Measurements from ENCODE around the gene KRTAP20-1.

Gene KRTAP20-1
- total RNA-seq: 0 reads per million in 2 experiments

GRCh38 chr21:30616125-30616524 lies at the start of gene KRTAP20-1:
Gene KRTAP20-1, plus strand, starts transcription at chr21:30616425. Its CDS starts 30 bp downstream, at chr21:30616455.
- DNase-seq (ENCODE audit: low read depth): no peak

DNA sequence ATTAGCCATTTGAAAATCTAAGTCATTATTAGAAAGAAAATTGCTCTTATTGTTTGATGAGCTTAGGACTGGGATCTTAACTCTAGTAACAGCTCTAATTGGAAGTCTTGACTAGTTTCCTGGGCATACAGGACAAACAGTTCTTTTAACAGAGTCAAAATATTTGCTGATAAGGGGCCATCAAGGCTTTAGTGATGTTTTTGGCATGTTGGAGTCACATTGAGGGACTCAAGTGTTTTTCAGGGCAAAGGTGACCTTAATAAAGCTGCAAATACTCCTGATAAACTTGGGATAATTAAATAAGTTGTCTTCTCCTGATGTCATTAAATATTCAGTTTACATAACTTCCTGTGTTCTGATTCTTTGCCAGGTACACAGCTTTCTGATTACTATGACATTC lies 48.6 kb upstream of the KRTAP20-1 start:
- no peak for DNase-seq (ENCODE audit: low read depth)

- DNase-seq (ENCODE audit: low read depth): no peak
Measured at GRCh38 chr21:30577766-30578165, 38.5 kb upstream of the KRTAP20-1 start.

DNA sequence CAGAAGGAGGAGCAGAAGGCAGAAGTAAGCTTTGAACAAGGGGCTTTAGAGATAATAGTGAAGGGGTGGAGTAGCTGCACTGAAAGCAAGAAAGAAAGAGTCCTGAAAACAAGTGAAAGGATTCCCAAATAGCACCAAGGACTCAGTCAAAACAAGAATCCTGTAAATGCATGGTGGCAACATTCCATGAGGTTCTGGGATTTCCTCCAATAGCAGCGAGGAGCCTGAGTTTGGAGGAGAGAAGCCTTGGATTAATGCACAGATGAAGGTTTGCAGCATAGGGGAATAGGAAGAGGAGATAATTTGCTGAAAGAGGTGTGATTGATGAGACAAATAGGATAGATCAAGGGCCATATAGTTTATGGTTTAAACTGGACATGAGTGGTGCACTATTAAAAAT lies 36.9 kb upstream of the KRTAP20-1 start:
- DNase-seq (ENCODE audit: low read depth): no peak

- no peak for DNase-seq (ENCODE audit: low read depth)
Measured at GRCh38 chr21:30580132-30580531, 36.1 kb upstream of the KRTAP20-1 start.

GRCh38 chr21:30582870-30583269 lies 33.4 kb upstream of the KRTAP20-1 start:
- DNase-seq (ENCODE audit: low read depth): no peak

DNA sequence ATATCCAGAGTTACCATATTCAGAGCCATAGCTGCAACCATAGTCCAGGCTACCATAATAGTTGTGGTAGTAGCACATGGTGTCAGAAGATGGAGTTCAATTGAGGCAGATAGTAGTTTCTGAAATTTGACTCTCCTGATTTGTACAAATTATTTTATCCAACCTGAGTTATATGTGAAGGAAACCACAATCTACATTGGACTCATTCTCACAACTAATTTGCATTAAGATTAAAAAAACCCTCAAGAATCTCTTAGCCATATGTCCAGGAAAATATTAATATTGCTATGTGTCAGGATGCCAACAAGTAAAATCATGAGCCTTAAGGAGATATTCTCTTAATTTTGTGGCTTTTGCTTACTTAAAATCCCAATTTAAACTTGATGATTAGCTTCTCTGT lies 25.9 kb upstream of the KRTAP20-1 start, which contains the start of gene KRTAP22-2:
KRTAP22-2 (minus strand) TSS at position 101 of the 400 bp plus-strand sequence.
- DNase-seq (ENCODE audit: low read depth): no peak

GRCh38 chr21:30592140-30592539 lies 24.1 kb upstream of the KRTAP20-1 start, which contains the start of gene KRTAP6-3:
Gene KRTAP6-3, plus strand, starts transcription at chr21:30592440. Its CDS starts 6 bp downstream, at chr21:30592446.
- no peak for DNase-seq (ENCODE audit: low read depth)

GRCh38 chr21:30598802-30599201 lies 17.4 kb upstream of the KRTAP20-1 start, which contains the start of gene KRTAP6-2:
Gene KRTAP6-2, minus strand, starts transcription at chr21:30598902. Its CDS starts 28 bp downstream, at chr21:30598874.
- no peak for DNase-seq (ENCODE audit: low read depth)

DNA sequence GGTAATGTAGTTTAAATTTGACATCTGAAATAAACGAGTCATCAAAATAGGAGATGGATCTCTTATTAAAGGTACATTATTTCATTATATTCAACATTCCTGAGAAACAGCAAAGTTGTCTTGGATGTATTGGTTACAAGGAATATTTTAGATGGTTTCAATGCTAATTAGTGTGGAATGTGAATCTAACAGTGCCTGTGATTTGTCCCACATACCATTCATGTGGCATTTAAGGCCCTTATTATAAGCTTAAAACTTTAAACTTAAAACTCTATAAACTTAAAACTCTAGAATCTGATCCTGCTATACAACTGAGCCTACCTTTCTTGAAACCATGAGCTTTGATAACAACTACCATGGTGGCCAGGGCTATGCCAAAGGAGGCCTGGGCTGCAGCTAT lies 15.4 kb upstream of the KRTAP20-1 start, which contains the start of gene KRTAP22-1:
KRTAP22-1 (plus strand) TSS at position 301 of the 400 bp plus-strand sequence.
- no peak for DNase-seq (ENCODE audit: low read depth)

DNA sequence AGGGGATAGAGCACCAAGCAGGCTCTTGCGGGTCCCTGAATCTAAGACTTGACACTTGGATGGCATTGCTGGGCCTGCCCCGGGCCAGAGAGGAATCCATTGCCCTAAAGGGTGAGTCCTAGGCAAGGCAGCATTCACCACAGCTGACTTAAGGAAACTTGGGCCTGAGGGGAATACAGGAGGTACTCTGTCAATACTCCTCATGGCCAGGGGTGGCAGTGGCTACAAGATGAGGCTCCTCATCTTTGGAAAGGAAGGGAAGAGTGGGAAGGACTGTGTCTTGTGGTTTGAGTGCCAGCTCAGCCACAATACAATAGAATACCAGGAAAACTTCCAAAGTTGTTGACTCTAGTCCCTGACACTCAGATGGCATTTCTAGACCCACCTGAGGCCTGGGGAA lies 10.3 kb upstream of the KRTAP20-1 start:
- no peak for DNase-seq (ENCODE audit: low read depth)

GRCh38 chr21:30612132-30612531 lies 4.1 kb upstream of the KRTAP20-1 start:
- no peak for DNase-seq (ENCODE audit: low read depth)

DNA sequence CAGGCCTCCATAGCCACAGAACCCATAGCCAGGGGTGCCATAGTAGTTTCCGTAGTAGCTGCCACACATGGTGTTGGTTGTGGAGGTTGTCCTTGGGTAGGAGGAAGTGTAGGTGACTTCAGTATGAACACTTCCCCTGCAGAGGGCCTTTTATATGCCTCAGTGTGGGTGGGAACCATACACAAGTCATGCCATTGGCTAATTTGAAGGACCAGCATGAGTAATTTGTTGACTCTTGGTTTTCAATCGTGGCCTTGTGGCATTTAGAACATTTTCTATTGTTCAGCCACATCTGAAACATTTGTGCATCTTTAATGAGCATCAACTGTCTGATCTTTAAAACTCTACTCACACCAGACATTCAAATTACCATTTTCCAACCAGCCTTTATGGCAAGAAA lies 2.4 kb upstream of the KRTAP20-1 start, which contains the start of gene KRTAP6-1:
KRTAP6-1 (minus strand) TSS at position 95 of the 400 bp plus-strand sequence; CDS start at position 69, 26 bp downstream.
- no peak for DNase-seq (ENCODE audit: low read depth)

DNA sequence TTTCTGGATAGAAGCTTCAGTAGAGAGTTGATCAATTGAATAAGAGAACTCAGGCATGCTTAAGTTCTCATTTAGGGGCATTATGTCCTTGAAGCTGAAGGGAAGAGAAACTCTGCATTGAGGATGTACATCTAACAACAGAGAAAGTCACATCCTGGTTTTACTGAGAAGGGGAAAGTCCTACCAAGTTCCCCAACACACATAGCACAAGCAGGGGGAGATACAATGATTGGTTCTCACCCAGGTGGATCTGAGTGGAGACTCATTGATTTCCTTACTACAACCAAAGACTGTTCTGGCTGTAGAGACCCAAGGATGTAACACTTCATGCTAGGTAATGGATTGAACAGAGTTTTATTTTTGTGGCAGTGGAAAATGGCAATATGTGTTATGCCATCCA lies 1.0 kb upstream of the KRTAP20-1 start:
- no peak for DNase-seq (ENCODE audit: low read depth)

DNA sequence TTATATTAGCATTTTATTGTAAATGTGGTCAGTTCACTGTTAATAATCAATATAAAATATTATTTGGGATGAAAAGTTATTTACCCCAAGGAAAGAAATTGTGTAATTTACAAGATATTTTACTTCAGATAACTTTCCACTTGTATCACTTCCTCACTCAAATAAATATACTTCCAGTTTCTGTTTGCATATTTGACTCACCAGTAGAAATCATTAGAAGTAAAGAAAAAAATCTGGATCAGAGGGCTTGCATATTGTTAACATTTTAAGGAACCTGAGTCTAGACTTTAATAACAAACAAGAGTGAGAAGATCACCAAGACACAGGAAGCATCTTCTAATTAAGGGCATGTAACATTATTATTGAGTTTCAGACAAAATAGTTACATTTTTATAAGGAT lies 3.9 kb downstream of the KRTAP20-1 start:
- DNase-seq (ENCODE audit: low read depth): no peak

GRCh38 chr21:30620522-30620921 lies 4.3 kb downstream of the KRTAP20-1 start, which contains the start of gene KRTAP20-4:
Gene KRTAP20-4, plus strand, starts transcription at chr21:30620627.
- no peak for DNase-seq (ENCODE audit: low read depth)

GRCh38 chr21:30623362-30623761 lies 7.1 kb downstream of the KRTAP20-1 start:
- no peak for DNase-seq (ENCODE audit: low read depth)

GRCh38 chr21:30625449-30626165 lies 9.4 kb downstream of the KRTAP20-1 start:
- DNase-seq (ENCODE audit: low read depth): no peak

DNA sequence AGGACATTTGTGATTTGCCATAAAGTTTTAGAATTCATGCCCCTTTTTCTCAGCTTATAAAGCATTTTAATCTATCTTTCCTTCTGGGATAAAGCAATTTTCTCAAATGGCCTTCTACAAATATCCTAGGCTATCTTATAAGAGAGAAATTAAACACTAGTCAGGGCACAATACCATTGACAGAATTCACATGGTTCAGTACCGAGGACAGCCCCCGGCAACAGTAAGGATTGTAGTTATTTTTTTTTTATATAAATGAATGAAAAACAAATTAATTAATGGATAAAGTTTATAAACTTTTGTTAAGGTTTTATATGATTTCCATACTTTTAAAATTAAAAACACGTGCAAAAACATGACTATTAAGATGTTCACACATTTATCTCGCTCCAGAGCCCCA lies 11.9 kb downstream of the KRTAP20-1 start:
- no peak for DNase-seq (ENCODE audit: low read depth)

GRCh38 chr21:30629200-30629599 lies 13.0 kb downstream of the KRTAP20-1 start:
- DNase-seq (ENCODE audit: low read depth): no peak

DNA sequence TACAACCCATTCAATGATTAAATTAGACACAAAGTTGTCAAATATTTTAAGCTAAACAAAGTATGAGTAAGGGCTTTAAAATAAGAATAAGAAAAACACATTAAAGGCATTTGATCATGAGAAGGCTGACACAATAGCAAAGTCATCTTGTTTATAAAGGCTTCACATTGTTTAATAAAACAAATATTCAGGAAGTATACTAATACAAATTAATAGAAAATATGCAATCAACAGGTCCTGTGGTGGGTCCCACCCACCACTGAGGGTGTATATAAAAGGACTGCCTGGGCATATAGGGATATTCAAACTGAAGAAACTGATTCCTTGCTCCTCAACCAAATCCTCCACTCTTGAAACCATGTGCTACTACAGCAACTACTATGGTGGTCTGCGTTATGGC lies 18.7 kb downstream of the KRTAP20-1 start, which contains the start of gene KRTAP20-2:
KRTAP20-2 (plus strand) TSS at position 301 of the 400 bp plus-strand sequence; CDS start at position 359, 58 bp downstream.
- DNase-seq (ENCODE audit: low read depth): no peak

GRCh38 chr21:30638686-30639085 lies 22.5 kb downstream of the KRTAP20-1 start:
- DNase-seq (ENCODE audit: low read depth): no peak

DNA sequence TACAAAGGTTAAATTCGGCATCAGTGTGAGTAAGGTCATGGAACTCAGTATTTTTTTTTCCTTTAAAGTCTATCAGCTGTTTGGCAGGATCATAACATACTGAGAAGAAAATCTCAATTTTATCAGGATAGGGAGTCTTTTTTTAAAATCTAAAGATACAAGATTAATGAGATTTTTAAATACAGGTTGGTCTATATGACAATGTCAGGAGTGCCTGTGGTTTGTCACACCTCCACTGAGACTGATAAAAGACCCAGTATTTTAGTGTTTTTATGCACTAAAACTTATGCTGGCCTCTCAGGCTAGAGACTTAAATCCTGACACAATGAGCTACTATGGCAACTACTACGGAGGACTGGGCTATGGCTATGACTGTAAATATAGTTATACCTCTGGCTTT lies 26.3 kb downstream of the KRTAP20-1 start, which contains the start of gene KRTAP20-3:
KRTAP20-3 (plus strand) TSS at position 301 of the 400 bp plus-strand sequence.
- no peak for DNase-seq (ENCODE audit: low read depth)
